ENCODE results near the gene TP73.

DNA sequence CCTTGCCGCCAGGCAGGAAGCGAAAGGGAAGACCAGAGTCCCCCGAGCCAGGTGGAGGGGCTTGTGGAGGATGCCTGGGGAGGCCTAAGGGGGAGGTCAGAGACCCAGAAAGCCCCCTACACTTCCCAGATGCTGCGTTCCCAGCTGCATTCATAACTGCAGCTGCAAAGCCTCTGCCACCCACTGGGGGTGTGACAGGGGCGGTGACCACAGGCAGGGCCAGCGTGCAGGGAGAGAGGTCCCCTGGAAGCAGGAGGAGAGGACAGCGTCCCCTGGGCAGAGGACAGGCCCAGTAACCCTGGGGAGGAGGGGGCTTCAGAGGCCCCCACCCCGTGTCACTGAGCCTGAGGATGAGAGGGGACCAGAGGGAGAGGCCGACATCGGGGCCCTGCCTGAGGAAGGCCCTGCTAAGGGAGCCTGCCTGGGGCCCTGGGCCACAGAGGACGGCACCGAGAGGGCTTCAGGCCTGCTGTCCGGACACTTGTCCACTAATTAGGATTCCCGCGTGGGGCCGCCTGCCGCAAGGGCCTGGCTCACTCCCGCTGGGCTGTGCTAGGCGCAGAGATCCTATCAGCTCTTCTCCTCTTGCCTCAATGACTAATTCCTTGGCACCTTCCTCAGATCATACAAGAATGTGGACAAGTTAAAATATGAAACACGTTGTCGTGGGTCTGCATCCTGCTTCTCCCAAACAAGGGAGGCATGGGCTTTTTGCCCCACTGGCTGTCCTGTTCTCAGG lies 50.8 kb downstream of the TP73 start:
- TF ChIP-seq, protein P1, sequence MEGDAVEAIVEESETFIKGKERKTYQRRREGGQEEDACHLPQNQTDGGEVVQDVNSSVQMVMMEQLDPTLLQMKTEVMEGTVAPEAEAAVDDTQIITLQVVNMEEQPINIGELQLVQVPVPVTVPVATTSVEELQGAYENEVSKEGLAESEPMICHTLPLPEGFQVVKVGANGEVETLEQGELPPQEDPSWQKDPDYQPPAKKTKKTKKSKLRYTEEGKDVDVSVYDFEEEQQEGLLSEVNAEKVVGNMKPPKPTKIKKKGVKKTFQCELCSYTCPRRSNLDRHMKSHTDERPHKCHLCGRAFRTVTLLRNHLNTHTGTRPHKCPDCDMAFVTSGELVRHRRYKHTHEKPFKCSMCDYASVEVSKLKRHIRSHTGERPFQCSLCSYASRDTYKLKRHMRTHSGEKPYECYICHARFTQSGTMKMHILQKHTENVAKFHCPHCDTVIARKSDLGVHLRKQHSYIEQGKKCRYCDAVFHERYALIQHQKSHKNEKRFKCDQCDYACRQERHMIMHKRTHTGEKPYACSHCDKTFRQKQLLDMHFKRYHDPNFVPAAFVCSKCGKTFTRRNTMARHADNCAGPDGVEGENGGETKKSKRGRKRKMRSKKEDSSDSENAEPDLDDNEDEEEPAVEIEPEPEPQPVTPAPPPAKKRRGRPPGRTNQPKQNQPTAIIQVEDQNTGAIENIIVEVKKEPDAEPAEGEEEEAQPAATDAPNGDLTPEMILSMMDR (conservative IDR thresholded peaks at IDR 0.05): no peak
- no peak for TF ChIP-seq EZH2 (IDR thresholded peaks at IDR 0.05; ENCODE audit: low read depth)
